ENCODE measurements around the gene ESR1.

GRCh38 chr6:152119831-152120230 is 312.3 kb downstream of the ESR1 start:
- no peak for TF ChIP-seq CTCF (IDR thresholded peaks at IDR 0.05)
- no peak for TF ChIP-seq POLR2A (IDR thresholded peaks at IDR 0.05)
